CD14-positive monocyte (primary cell): ENCODE data around the gene TMEM184B. TPM values are rescaled to one million over a fixed set of nuclear protein-coding genes. Genes with fewer than 3 reads are reported as not detected.

ENCODE experiments used
- DNase-seq, 3 donors: peaks; one replicate each; pipeline ENCODE4 v3.0.0-alpha.2; 2011 to 2022
- H2AFZ ChIP-seq: 2 replicates; pipeline ENCODE4 v1.6.0; 2012; ENCODE audit warnings: mild to moderate bottlenecking, low read depth, low read length, inconsistent platforms; ENCODE audit not compliant: insufficient read depth, poor library complexity, severe bottlenecking
- H3K27ac ChIP-seq, 2 donors: 1 replicate in 1 of 2; 2 replicates in 1 of 2; pipeline ENCODE4 v1.5.1; 2012 to 2013; ENCODE audit warnings: low read length in 2 of 2, control low read depth in 1 of 2, inconsistent platforms in 1 of 2, low read depth in 1 of 2, mild to moderate bottlenecking in 1 of 2
- H3K27me3 ChIP-seq, 2 donors: one replicate each; pipeline versions ENCODE4 v1.6.0 to v1.6.1; 2011 to 2013; ENCODE audit warnings: low read length in 2 of 2; ENCODE audit not compliant: control insufficient read depth in 2 of 2, insufficient read depth in 2 of 2
- H3K36me3 ChIP-seq, 2 donors: replicated peaks in 1 of 2; 1 replicate in 1 of 2; 2 replicates in 1 of 2; pipeline versions ENCODE4 v1.5.1 to v1.6.1; 2012 to 2013; ENCODE audit warnings: low read length in 2 of 2, control low read depth in 1 of 2, inconsistent platforms in 1 of 2, mild to moderate bottlenecking in 1 of 2; ENCODE audit not compliant: insufficient read depth in 2 of 2, control insufficient read depth in 1 of 2
- H3K4me1 ChIP-seq, 2 donors: 1 replicate in 1 of 2; 2 replicates in 1 of 2; pipeline versions ENCODE4 v1.5.1 to v1.6.1; 2012 to 2013; ENCODE audit warnings: low read length in 2 of 2, control low read depth in 1 of 2, inconsistent platforms in 1 of 2, mild to moderate bottlenecking in 1 of 2, moderate library complexity in 1 of 2; ENCODE audit not compliant: insufficient read depth in 2 of 2, control insufficient read depth in 1 of 2
- H3K4me2 ChIP-seq: replicated peaks from 2 replicates; pipeline ENCODE3; 2012; ENCODE audit warnings: low read length, moderate library complexity, mild to moderate bottlenecking; ENCODE audit not compliant: poor library complexity, severe bottlenecking; ENCODE audit errors: extremely low read depth
- H3K4me3 ChIP-seq, 3 experiments: fragments of 200-600 bp in 1 of 3; sonication (generic) in 1 of 3; replicated peaks in 1 of 3; 1 replicate in 2 of 3; 2 replicates in 1 of 3; pipeline ENCODE4 v1.5.1; 2011 to 2013; ENCODE audit warnings: low read length in 3 of 3, mild to moderate bottlenecking in 3 of 3, control low read depth in 2 of 3, low read depth in 2 of 3, inconsistent platforms in 1 of 3, moderate library complexity in 1 of 3
- H3K79me2 ChIP-seq: 2 replicates; pipeline ENCODE4 v1.6.0; 2012; ENCODE audit warnings: mild to moderate bottlenecking, control low read depth, inconsistent platforms, low read length, moderate library complexity; ENCODE audit not compliant: insufficient read depth
- H3K9ac ChIP-seq: 2 replicates; pipeline ENCODE4 v1.6.0; 2017; ENCODE audit warnings: low read length, mild to moderate bottlenecking; ENCODE audit not compliant: insufficient read depth, poor library complexity, severe bottlenecking
- H3K9me3 ChIP-seq, 2 donors: replicated peaks in 1 of 2; 1 replicate in 1 of 2; 2 replicates in 1 of 2; pipeline versions ENCODE4 v1.5.1 to v1.6.1; 2012 to 2013; ENCODE audit warnings: low read length in 2 of 2, control low read depth in 1 of 2; ENCODE audit not compliant: control insufficient read depth in 1 of 2, insufficient read depth in 1 of 2
- H4K20me1 ChIP-seq: 2 replicates; pipeline ENCODE4 v1.6.0; 2012; ENCODE audit warnings: mild to moderate bottlenecking, low read length, control low read depth, moderate library complexity; ENCODE audit not compliant: insufficient read depth
- H3K27ac Mint-ChIP-seq, 7 donors: one replicate each; pipeline ENCODE4 v1.8.0; 2020; ENCODE audit warnings: mild to moderate bottlenecking in 7 of 7, mixed read lengths in 7 of 7, moderate library complexity in 6 of 7, inconsistent platforms in 2 of 7
- H3K27me3 Mint-ChIP-seq, 3 donors: one replicate each; pipeline ENCODE4 v1.8.0; 2021 to 2022; ENCODE audit warnings: low read depth in 3 of 3, mild to moderate bottlenecking in 3 of 3, mixed read lengths in 3 of 3, moderate library complexity in 3 of 3, inconsistent platforms in 1 of 3
- H3K36me3 Mint-ChIP-seq, 2 donors: one replicate each; pipeline ENCODE4 v1.8.0; 2020; ENCODE audit warnings: mixed read lengths in 2 of 2, inconsistent platforms in 1 of 2, mild to moderate bottlenecking in 1 of 2
- H3K4me1 Mint-ChIP-seq: one replicate; pipeline ENCODE4 v1.8.0; 2020; ENCODE audit warnings: mild to moderate bottlenecking, mixed read lengths
- H3K4me3 Mint-ChIP-seq, 2 donors: one replicate each; pipeline ENCODE4 v1.8.0; 2020; ENCODE audit warnings: mild to moderate bottlenecking in 2 of 2, mixed read lengths in 2 of 2, moderate library complexity in 1 of 2
- H3K9me3 Mint-ChIP-seq, 7 donors: one replicate each; pipeline ENCODE4 v1.8.0; 2020 to 2022; ENCODE audit warnings: mixed read lengths in 7 of 7, mild to moderate bottlenecking in 6 of 7, moderate library complexity in 6 of 7, inconsistent platforms in 2 of 7
- CTCF ChIP-seq: fragments of 200-600 bp; IDR thresholded peaks from one replicate; pipeline ENCODE4 v1.8.0; 2022; ENCODE audit warnings: antibody characterized with exemption, mild to moderate bottlenecking
- WGBS: methylation state at CpG from one replicate; pipeline ENCODE4 v1.1.5; 2013; ENCODE audit warnings: missing lambda C conversion rate; ENCODE audit not compliant: insufficient coverage; 5-methylcytosine and 5-hydroxymethylcytosine counted together
- intact Hi-C, 2 donors: fragments of 100-400 bp; cut with micrococcal nuclease; formaldehyde crosslinking; loops; one replicate each; pipeline versions ENCODE4 v1.15.0 to v1.15.1; 2023
- polyA plus RNA-seq, 3 donors: library from polyadenylated mRNA; depleted of rRNA in 1 of 3; unstranded in 2 of 3; stranded (reverse) in 1 of 3; fragments of 300-500 nt in 2 of 3; fragments of >200 nt in 1 of 3; fragmentation: Illumina TruSeq in 2 of 3; gene quantifications; 1 replicate in 2 of 3; 2 replicates in 1 of 3; pipeline ENCODE4 v1.2.3, GENCODE V29; 2012 to 2021

Gene TMEM184B
- polyA plus RNA-seq, 3 donors = 7.4 to 17.7 (median 10.6) TPM

DNA sequence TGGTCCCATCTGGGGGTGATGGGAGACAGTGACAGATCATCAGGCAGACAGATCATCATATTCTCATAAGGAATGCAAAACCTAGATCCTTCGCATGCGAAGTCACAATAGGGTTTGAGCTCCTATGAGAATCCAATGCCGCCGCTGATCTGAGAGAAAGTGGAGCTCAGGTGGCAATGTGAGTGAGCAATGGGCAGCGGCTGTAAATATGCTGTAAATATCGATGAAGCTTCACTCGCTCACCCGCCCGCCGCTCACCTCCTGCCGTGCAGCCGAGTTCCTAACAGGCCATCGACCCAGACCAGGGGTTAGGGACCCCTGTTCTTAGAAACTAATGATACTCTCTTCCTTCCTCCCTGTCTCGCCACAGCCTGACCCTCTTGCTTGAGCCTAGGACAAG lies 81.8 kb downstream of the TMEM184B start:
- Mint-ChIP-seq H3K4me3 (no peak overlapping the region), H3K27me3 (peaks cover 0 to 3% (median 2%) of the 10 kb centered on the region in 3 donors)
- intact Hi-C loops = no loop called here

DNA sequence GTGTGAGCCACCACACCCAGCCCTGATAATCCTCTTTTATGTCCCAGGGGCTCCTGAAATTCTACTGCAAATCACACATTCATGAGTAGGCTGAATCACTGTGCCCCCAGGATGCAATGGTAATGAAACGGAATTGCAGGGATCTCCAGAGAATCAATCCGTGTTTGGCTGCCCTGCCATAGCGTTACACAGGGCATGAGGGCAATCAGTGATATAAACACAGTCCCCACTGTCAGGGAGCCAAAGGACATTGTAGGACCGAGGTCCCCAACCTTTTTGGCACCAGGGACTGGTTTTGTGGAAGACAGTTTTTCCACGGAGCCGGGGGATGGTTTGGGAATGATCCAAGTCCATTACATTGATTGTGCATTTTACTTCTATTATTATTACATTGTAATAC lies 82.2 kb downstream of the TMEM184B start:
- Histone ChIP-seq H3K9me3 (no peaks in the 10 kb centered on the region), H3K27ac (no peak overlapping the region), H2AFZ (no peak overlapping the region), H3K27me3 (no peaks in the 10 kb centered on the region), H3K4me2 (no peak overlapping the region), H3K36me3 (no peaks in the 10 kb centered on the region), H3K4me1 (peaks cover 22 to 32% of the 10 kb centered on the region in 2 donors), H3K4me3 (no peak overlapping the region), H3K79me2 (no peaks in the 10 kb centered on the region), H3K9ac (no peak overlapping the region), H4K20me1 (no peaks in the 10 kb centered on the region)
- no peak overlapping the region for H3K4me3 Mint-ChIP-seq
- peaks cover 0 to 5% (median 0%) of the 10 kb centered on the region in 7 donors for H3K9me3 Mint-ChIP-seq
- H3K27me3 Mint-ChIP-seq = peaks cover 0 to 3% (median 2%) of the 10 kb centered on the region in 3 donors
- DNase-seq = no peak
- intact Hi-C loops = no loop called here
- no peak for TF ChIP-seq CTCF
- WGBS = 100% methylated on average over 3 of the region's 6 CpGs
- H3K36me3 Mint-ChIP-seq = no peaks in the 10 kb centered on the region
- peaks cover 33% of the 10 kb centered on the region for H3K4me1 Mint-ChIP-seq
- H3K27ac Mint-ChIP-seq = no peak overlapping the region

More for the DNA sequence above, 81.8 kb downstream of the TMEM184B start:
- no peaks in the 10 kb centered on the region for H3K36me3 ChIP-seq
- H3K4me2 ChIP-seq = no peak overlapping the region
- no peak overlapping the region for H2AFZ ChIP-seq
- H3K9me3 ChIP-seq = no peaks in the 10 kb centered on the region
- TF ChIP-seq CTCF = no peak
- H3K4me3 ChIP-seq = no peak overlapping the region
- Mint-ChIP-seq H3K27ac (no peak overlapping the region), H3K4me1 (peaks cover 33% of the 10 kb centered on the region), H3K9me3 (peaks cover 0 to 5% (median 0%) of the 10 kb centered on the region in 7 donors), H3K36me3 (no peaks in the 10 kb centered on the region)
- no peak overlapping the region for H3K27ac ChIP-seq
- no peaks in the 10 kb centered on the region for H3K27me3 ChIP-seq
- H4K20me1 ChIP-seq = no peaks in the 10 kb centered on the region
- peaks cover 22 to 32% of the 10 kb centered on the region in 2 donors for H3K4me1 ChIP-seq
- no peak for DNase-seq
- H3K79me2 ChIP-seq = no peaks in the 10 kb centered on the region
- H3K9ac ChIP-seq = no peak overlapping the region
- WGBS = 95% methylated on average over 10 of the region's 14 CpGs
